NCI-H1105 treated with DMSO at 0.1 percent for 48 hours (cell line): Measurements from ENCODE around the gene OR7D4.
A peak's percentile ranks its signal among the peaks of the same experiment; 100 is the strongest.
"Not testable (repeated sequence)": the region's sequence is repeated elsewhere in the genome, so short reads cannot be mapped to it uniquely, and the experiment has no call there.

ENCODE experiments used
- DNase-seq: peaks from one replicate; lab custom pipeline; 2025; lab: John Stamatoyannopoulos, UW

OR7D4 gene

GRCh38 chr19:9219489-9219888 lies at the start of gene OR7D4:
Gene OR7D4, minus strand, starts transcription at chr19:9219589. Its CDS starts 4,752 bp downstream, at chr19:9214837.
- no peak for DNase-seq

- DNase-seq: no peak
These were observed 31.8 kb upstream of the OR7D4 start for GRCh38 chr19:9251236-9251635.

- no peak for DNase-seq
These were observed 31.2 kb upstream of the OR7D4 start, which contains the start of gene OR7E24 for GRCh38 chr19:9250630-9251029. Gene OR7E24, plus strand, starts transcription at chr19:9250930. Its CDS starts 114 bp downstream, at chr19:9251044.

- peak; percentile 50 for DNase-seq
These were observed 13.8 kb downstream of the OR7D4 start for GRCh38 chr19:9205501-9206113.

- not testable (repeated sequence) for DNase-seq
These were observed 21.3 kb downstream of the OR7D4 start for GRCh38 chr19:9198044-9198443.

- no peak for DNase-seq
These were observed 29.9 kb downstream of the OR7D4 start for GRCh38 chr19:9189535-9189934.

GRCh38 chr19:9187191-9187590 lies 32.2 kb downstream of the OR7D4 start:
- no peak for DNase-seq

GRCh38 chr19:9183000-9183399 lies 36.4 kb downstream of the OR7D4 start:
- no peak for DNase-seq

- no peak for DNase-seq
These were observed 40.5 kb downstream of the OR7D4 start, which contains the start of gene OR7D2 for GRCh38 chr19:9178901-9179300. Gene OR7D2, plus strand, starts transcription at chr19:9178979. Its CDS starts 6,803 bp downstream, at chr19:9185782.

GRCh38 chr19:9175326-9175725 lies 44.1 kb downstream of the OR7D4 start:
- DNase-seq: no peak

GRCh38 chr19:9171393-9171991 lies 47.9 kb downstream of the OR7D4 start:
- no peak for DNase-seq

- DNase-seq: no peak
These were observed 52.5 kb downstream of the OR7D4 start for GRCh38 chr19:9166846-9167245.

- no peak for DNase-seq
These were observed 54.1 kb downstream of the OR7D4 start for GRCh38 chr19:9165261-9165660.

GRCh38 chr19:9161427-9161826 lies 58.0 kb downstream of the OR7D4 start:
- no peak for DNase-seq
